Common myeloid progenitor, CD34-positive (primary cell): ENCODE measurements around the gene CAMK1D.

ENCODE experiments used
- CTCF ChIA-PET: fragments of 350-600 bp; sonication (Branson Sonifier 250); formaldehyde crosslinking; loops from one replicate; lab custom pipeline; 2021; ENCODE audit warnings: antibody characterized with exemption; lab: Charles Lee
- POLR2A ChIA-PET: fragments of 350-600 bp; sonication (Branson Sonifier 250); formaldehyde crosslinking; loops from one replicate; lab custom pipeline; 2021; ENCODE audit warnings: antibody characterized with exemption; lab: Charles Lee
- DNase-seq, 3 donors: peaks; one replicate each; pipeline versions ENCODE4 v3.0.0 to v3.0.0-alpha.2; 2013
- H3K27ac ChIP-seq, 2 experiments: 1 replicate in 1 of 2; 2 replicates in 1 of 2; pipeline ENCODE4 v1.7.0; 2013; ENCODE audit warnings: inconsistent platforms in 2 of 2, low read length in 2 of 2, mild to moderate bottlenecking in 2 of 2, low read depth in 1 of 2, moderate library complexity in 1 of 2; ENCODE audit not compliant: severe bottlenecking in 2 of 2, insufficient read depth in 1 of 2, poor library complexity in 1 of 2
- H3K27me3 ChIP-seq, 5 experiments: replicated peaks in 2 of 5; 1 replicate in 3 of 5; 2 replicates in 2 of 5; pipeline versions ENCODE4 v1.6.1 to v1.7.0; 2013; ENCODE audit warnings: low read length in 4 of 5, mild to moderate bottlenecking in 2 of 5, moderate library complexity in 2 of 5, inconsistent platforms in 1 of 5; ENCODE audit not compliant: insufficient read depth in 5 of 5, control insufficient read depth in 4 of 5
- H3K36me3 ChIP-seq, 4 experiments: 1 replicate in 2 of 4; 2 replicates in 2 of 4; pipeline versions ENCODE4 v1.6.1 to v1.7.0; 2013; ENCODE audit warnings: low read length in 3 of 4, control low read depth in 1 of 4, mild to moderate bottlenecking in 1 of 4; ENCODE audit not compliant: control insufficient read depth in 4 of 4, insufficient read depth in 4 of 4
- H3K4me1 ChIP-seq, 4 experiments: 1 replicate in 3 of 4; 2 replicates in 1 of 4; pipeline versions ENCODE4 v1.6.1 to v1.7.1; 2013; ENCODE audit warnings: low read length in 3 of 4, mild to moderate bottlenecking in 3 of 4, control low read depth in 1 of 4, inconsistent platforms in 1 of 4, moderate library complexity in 1 of 4; ENCODE audit not compliant: control insufficient read depth in 4 of 4, insufficient read depth in 4 of 4; ENCODE audit errors: control extremely low read depth in 1 of 4
- H3K4me3 ChIP-seq, 7 experiments: 1 replicate in 4 of 7; 2 replicates in 3 of 7; pipeline versions ENCODE4 v1.5.1 to v1.7.0; 2013; ENCODE audit warnings: mild to moderate bottlenecking in 7 of 7, low read length in 6 of 7, moderate library complexity in 6 of 7, inconsistent platforms in 2 of 7, low read depth in 2 of 7, control low read depth in 1 of 7; ENCODE audit not compliant: insufficient read depth in 4 of 7, control insufficient read depth in 1 of 7; ENCODE audit errors: extremely low read depth in 1 of 7
- H3K9me3 ChIP-seq, 5 experiments: 1 replicate in 4 of 5; 2 replicates in 1 of 5; pipeline versions ENCODE4 v1.6.1 to v1.7.1; 2013; ENCODE audit warnings: low read length in 4 of 5, mild to moderate bottlenecking in 2 of 5, inconsistent platforms in 1 of 5, low read depth in 1 of 5, moderate library complexity in 1 of 5; ENCODE audit not compliant: control insufficient read depth in 4 of 5, insufficient read depth in 2 of 5; ENCODE audit errors: control extremely low read depth in 1 of 5
- WGBS: methylation state at CpG from one replicate; pipeline ENCODE4 v1.1.5; 2013; ENCODE audit not compliant: insufficient coverage; 5-methylcytosine and 5-hydroxymethylcytosine counted together

The CAMK1D gene

DNA sequence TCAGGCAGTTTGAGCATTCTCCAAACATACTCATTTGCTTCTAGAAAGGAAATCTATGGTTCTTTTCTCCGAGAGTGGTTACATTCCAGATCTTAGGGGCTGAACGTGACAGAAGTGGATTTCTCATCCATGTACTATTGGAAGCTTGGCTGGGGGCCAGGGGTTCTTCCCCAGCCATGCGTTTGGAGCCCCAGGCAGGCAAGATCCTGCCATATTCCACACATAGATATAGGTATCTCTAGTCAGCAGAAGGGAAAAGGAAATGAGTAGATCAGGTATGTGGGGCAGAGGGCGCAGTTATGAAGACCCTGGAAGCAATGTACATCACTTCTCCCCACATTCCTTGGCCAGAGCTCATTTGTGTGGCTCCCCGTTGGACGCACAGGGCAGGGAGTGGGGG, 352.3 kb downstream of the CAMK1D start:
- ChIA-PET CTCF (interaction anchor here (0.8 to 1.4 kb wide), 5 partner anchors 11 to 488 kb away, joined by 3 to 5 read pairs (median 3); no protein-coding TSS in a partner anchor), POLR2A (no interaction called here)
- 75% methylated on average over 4 of the region's 6 CpGs for whole genome bisulfite sequencing
- Histone ChIP-seq H3K9me3 (peaks cover 0 to 9% (median 0%) of the 10 kb centered on the region in 5 experiments), H3K4me3 (no peak overlapping the region), H3K27ac (no peak overlapping the region), H3K36me3 (no peaks in the 10 kb centered on the region), H3K27me3 (no peaks in the 10 kb centered on the region), H3K4me1 (no peaks in the 10 kb centered on the region)
- no peak for DNase-seq

DNA sequence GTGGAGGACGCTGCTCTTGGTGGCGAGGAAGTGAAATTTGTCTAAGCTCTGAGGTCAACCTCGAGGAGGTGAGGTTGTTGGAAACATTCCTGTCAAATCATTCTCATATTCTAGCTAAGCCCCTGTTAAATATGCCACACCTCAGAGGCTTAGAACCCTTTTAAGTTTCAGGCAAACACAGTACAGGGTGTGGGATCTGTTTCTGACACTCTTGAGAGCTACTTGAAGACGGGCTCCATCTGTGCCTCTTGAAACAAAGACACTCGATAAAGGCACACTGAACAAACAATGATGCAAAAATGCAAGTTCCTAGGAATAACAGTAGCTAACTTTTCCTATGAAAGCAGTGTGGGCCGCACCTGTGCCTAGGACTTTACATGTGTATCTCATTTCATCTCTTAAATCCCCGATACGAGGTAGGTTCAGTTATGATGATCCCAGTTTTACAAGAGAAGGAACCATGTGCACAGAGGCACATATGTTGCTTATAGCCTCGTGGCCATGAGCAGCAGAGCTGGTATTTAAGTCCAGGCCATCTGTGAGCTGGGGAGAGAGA, 352.9 kb downstream of the CAMK1D start:
- CTCF ChIA-PET: interaction anchor here (0.8 to 1.4 kb wide), 5 partner anchors 9 to 488 kb away, joined by 3 to 5 read pairs (median 3); no protein-coding TSS in a partner anchor

DNA sequence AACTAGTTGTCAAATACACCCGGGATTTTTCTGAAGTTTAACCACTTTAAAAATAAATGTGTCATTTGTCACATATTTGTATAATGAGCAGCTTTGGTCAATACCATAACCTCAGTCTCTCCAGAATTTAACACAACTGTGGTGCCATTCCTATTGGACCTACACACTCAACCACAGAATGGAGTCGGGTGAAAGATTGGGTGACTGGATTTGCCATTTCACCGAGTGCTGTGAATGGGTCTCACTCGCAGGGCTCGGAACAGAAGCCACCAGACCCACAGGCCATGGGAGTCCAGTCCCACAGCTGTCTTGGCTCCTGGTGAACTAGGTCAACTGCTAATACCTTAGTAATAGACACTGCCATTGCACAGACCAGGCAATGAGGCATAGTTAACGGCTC, 353.8 kb downstream of the CAMK1D start:
- POLR2A ChIA-PET: no interaction called here
- Histone ChIP-seq H3K36me3 (no peaks in the 10 kb centered on the region), H3K4me3 (no peak overlapping the region), H3K27me3 (no peaks in the 10 kb centered on the region), H3K4me1 (peaks cover 0 to 13% (median 8%) of the 10 kb centered on the region in 4 experiments), H3K27ac (no peak overlapping the region), H3K9me3 (peaks cover 0 to 9% (median 0%) of the 10 kb centered on the region in 5 experiments)
- 100% methylated on average over 5 of the region's 6 CpGs for WGBS
- DNase-seq: no peak
- CTCF ChIA-PET: interaction anchor here (1.2 to 1.3 kb wide), 2 partner anchors 8 to 371 kb away, joined by 3 to 5 read pairs; no protein-coding TSS in a partner anchor

More for the DNA sequence above, 352.9 kb downstream of the CAMK1D start:
- no peaks in the 10 kb centered on the region for H3K36me3 ChIP-seq
- no peak overlapping the region for H3K27ac ChIP-seq
- peaks cover 0 to 4% (median 2%) of the 10 kb centered on the region in 4 experiments for H3K4me1 ChIP-seq
- H3K27me3 ChIP-seq: no peaks in the 10 kb centered on the region
- POLR2A ChIA-PET: no interaction called here
- no peak for DNase-seq
- H3K4me3 ChIP-seq: no peak overlapping the region
- H3K9me3 ChIP-seq: peaks cover 0 to 9% (median 0%) of the 10 kb centered on the region in 5 experiments
- 96% methylated on average over 8 of the region's 9 CpGs for WGBS

DNA sequence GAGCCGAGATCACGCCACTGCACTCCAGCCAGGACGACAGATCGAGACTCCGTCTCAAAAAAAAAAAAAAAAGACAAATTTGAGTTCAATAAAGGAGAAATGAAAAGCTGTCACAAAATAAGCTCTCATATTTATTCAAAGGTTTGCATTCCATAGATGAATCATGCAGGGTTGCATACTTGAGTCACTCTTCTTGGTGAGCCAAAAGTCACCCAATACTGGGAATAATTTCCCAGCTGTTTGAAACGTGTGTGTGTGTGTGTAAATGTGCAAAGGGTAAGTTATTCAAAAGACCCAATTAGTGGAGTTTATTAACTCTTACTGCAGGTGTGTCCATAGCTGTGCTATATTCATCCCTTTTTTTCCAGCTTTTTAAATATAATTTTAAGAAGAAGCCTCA, 354.5 kb downstream of the CAMK1D start:
- whole genome bisulfite sequencing: no CpG with 5 or more reads among the region's 6 CpGs
- Histone ChIP-seq H3K9me3 (peaks cover 0 to 9% (median 0%) of the 10 kb centered on the region in 5 experiments), H3K4me1 (peaks cover 0 to 18% (median 9%) of the 10 kb centered on the region in 4 experiments), H3K36me3 (no peaks in the 10 kb centered on the region), H3K27ac (no peak overlapping the region), H3K4me3 (no peak overlapping the region), H3K27me3 (no peaks in the 10 kb centered on the region)
- ChIA-PET CTCF (interaction anchor here (0.8 to 1.5 kb wide), 2 partner anchors 8 to 9 kb away, joined by 3 to 4 read pairs; no protein-coding TSS in a partner anchor), POLR2A (interaction anchor here (0.6 kb wide), 1 partner anchor 44 kb away, joined by 7 read pairs; no protein-coding TSS in a partner anchor)
- DNase-seq: no peak

DNA sequence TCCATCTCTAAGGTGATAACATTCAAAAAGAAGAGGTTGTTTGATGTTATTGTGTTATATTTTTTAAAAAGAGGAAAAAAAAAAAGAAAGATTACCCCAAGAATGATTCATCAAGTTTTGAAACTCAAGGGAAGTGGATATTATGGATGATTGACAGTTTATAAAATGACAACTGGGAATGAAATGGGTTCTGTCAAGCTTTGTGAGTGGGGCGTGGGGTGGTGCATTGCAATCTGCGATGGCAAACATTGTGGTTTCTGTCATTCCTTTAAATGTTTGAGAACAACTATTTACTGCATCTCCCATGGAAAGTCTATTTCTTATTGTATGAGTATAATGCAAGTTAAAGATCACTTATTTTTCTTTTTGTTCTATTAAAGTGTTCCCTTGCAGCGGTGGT, 355.1 kb downstream of the CAMK1D start:
- no peaks in the 10 kb centered on the region for H3K36me3 ChIP-seq
- H3K27me3 ChIP-seq: no peaks in the 10 kb centered on the region
- no peak for DNase-seq
- CTCF ChIA-PET: interaction anchor here (0.8 to 1.5 kb wide), 2 partner anchors 8 to 9 kb away, joined by 3 to 4 read pairs; no protein-coding TSS in a partner anchor
- no peak overlapping the region for H3K4me3 ChIP-seq
- H3K9me3 ChIP-seq: peaks cover 0 to 9% (median 0%) of the 10 kb centered on the region in 5 experiments
- 61% methylated on average over 2 of the region's 3 CpGs for WGBS
- POLR2A ChIA-PET: no interaction called here
- peaks cover 0 to 18% (median 9%) of the 10 kb centered on the region in 4 experiments for H3K4me1 ChIP-seq
- no peak overlapping the region for H3K27ac ChIP-seq

DNA sequence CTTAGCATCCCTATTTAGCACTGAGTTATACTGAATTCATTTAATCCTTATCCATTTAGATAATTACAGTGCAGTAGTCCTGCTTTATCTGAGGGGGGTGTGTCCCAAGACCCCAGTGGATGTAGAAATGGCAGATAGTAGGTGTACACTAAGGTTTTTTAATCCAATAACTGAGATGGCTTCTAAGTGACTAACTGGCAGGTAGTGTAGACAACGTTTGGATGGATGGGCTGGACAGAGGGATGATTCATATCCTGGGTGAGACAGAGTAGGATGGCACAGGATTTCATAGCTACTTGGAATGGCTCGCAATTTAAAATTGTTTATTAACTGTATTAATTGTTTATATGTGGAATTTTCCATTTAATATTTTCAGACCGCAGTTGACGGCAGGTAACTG, 356.6 kb downstream of the CAMK1D start:
- POLR2A ChIA-PET: no interaction called here
- no peak for DNase-seq
- 92% methylated on average over 2 of the region's 4 CpGs for WGBS
- no peaks in the 10 kb centered on the region for H3K9me3 ChIP-seq
- H3K27ac ChIP-seq: no peak overlapping the region
- H3K36me3 ChIP-seq: no peaks in the 10 kb centered on the region
- H3K4me1 ChIP-seq: peaks cover 3 to 21% (median 11%) of the 10 kb centered on the region in 4 experiments
- H3K27me3 ChIP-seq: no peaks in the 10 kb centered on the region
- H3K4me3 ChIP-seq: no peak overlapping the region
- CTCF ChIA-PET: interaction anchor here (2.1 to 2.2 kb wide), 2 partner anchors 196 to 368 kb away, joined by 4 to 5 read pairs; no protein-coding TSS in a partner anchor
